ENCODE data around the gene LSM6.

The LSM6 gene

DNA sequence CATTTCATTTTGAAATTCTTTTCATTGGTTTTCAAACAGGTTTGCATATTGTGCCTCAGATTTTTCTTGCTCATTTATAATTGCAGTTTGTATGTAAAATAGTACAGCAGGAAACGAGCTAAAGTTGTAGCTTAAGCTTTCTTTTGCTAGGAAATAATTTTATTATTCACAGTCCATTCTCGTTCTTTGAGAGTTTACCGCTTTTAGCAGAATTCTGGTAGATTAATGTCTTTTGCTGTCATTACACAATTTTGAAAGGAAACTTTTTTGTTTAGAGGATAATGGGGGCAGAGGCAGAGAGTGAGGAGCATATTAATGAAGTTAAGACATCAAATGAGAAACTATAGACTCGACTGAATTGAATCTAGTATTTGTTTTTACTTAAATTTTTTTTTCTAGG, 10.5 kb downstream of the LSM6 start:
- no peak for DNase-seq (ENCODE audit: low read depth)

DNA sequence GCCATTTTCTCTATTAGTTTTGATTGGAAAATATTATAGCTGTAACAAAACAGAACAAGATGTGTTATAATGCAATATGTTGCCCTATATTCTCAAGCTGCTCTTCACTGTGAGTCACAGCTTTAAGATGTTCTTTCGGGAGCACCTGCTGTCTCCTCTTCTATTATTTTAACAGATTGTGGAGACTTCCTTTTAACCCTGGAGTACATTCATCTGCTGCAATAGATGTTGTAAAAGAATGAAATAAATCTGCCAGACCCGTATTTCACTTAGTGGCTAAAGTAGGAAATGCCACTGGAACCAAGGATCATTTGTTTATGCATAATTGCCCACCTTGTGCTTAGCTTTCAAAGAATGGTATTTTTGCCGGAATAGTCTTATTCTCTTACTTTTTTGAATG, 11.1 kb downstream of the LSM6 start:
- DNase-seq (ENCODE audit: low read depth) = no peak

DNA sequence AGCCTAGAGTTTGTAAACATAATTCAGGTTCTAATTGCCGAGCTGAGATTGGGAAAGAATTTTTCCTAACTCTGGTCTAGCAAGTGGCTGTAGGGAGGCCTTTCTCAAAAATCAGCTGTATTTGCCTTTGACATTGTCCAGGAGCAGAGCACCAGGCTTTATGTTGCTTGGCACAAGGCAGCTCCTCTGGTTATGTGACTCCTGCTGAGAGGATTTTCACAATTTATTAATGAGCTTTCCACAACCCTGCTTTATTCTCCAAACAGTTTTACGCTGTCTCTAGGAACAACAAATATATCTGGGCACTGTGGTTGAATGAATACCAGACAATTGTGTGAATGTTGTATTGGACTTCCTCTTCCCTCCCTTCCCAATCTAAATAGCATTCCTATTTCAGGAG, 14.9 kb downstream of the LSM6 start:
- DNase-seq (ENCODE audit: low read depth) = no peak

DNA sequence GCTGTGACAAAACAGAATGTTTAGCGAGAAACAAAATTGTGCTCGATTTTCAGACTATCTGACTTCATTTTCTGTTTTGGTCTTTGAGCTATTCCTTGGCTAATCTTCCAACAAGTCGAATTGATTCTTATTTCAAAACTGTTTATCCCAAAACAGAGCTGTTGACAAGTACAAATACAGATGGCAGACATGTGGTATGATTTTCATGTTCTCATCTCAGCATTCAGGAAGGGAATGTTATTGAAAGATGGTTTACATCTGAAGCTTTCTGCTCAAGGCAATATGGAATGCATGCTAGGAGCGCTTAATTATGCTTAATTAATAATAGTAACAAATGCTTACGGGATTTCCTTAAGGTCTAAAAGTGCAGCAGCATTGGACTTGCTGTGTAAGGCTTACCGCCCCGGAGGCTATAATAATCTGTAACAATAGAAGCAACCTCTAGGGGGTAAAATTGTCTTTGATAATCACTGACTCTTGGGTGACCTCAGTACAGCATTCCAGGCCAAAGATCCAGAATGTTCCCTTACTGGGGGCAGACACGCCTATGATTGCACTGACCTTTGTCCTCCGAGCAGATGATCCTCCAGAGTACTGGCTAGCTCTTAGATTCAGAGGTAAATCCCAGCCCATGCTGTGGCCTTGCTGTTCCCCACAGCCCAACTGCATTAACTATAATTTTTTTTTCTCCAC, 16.4 kb downstream of the LSM6 start:
- DNase-seq (ENCODE audit: low read depth) = no peak

DNA sequence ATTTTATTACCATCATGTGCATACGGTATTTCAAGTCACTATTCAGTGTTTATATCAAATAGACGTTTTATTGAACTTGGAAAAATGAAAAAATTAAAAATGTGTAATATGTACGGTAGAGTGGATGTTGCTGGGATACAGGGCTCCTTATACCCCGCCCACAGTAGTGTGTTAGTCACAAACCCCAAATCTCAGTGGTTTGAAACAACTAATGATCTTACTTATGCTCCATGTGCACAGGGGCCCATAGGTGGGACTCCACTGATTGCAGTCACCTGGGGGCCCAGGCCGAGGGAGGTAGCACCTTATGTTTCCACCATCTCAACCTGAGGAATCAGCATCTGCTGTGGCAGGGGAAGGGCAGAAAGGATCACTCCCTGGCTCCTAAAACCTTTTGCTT, 18.1 kb downstream of the LSM6 start:
- DNase-seq (ENCODE audit: low read depth) = no peak

DNA sequence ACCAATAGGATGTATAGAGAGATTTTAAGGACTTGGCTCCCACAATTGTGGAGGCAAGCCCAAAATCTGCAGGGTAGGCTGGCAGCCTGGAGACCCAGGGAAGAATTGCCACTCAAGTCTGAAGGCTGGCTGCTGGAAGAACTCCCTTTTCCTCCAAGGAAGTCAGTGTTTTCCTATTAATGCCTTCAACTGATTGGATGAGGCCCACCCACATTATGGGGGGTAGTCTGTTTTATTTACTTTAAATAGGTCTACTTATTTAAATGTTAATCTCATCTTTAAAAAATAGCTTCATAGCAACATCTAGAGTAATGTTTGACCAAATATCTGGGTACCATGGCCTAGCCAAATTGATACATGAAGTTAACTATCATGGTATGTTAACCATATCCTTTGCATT, 18.7 kb downstream of the LSM6 start:
- DNase-seq (ENCODE audit: low read depth) = no peak

DNA sequence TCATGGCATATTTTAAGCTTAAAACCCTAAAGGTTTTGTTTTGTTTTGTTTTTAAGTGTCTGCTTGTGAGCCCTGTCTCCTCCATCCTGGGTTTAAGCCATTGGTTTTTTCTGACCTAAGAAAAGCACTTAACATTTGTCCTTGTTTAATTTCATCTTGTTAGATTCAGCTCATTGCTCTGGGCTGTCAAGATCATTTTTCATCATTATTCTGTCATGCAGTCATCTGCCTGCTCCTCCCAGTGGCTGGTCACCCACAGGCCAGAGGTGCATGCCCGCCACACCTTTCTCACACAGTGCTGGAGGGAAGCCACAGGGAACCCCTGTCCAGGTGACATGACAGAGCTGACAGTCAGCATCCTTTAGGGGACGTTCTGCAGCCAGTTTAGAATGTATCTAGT, 27.1 kb downstream of the LSM6 start:
- no peak for DNase-seq (ENCODE audit: low read depth)

DNA sequence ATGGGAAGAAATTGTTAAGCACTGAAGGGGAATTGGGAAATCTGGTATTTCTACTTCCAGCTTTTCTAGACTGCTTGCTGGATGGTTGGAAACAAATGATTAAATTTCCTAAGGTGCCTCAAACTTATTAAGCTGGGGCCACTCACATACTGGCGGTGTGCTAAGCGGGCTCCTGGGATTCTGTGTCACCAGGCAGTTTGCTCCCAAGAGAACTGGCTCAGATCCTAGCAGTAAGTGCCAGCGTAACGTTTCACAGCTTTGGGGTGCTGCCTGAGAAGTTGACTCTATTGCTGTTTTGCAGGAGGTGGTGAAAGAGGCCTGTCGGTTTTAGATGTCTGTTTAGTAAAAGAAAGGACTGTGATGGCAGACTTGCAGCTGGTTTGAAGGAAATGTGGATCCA, 31.9 kb downstream of the LSM6 start:
- no peak for DNase-seq (ENCODE audit: low read depth)

DNA sequence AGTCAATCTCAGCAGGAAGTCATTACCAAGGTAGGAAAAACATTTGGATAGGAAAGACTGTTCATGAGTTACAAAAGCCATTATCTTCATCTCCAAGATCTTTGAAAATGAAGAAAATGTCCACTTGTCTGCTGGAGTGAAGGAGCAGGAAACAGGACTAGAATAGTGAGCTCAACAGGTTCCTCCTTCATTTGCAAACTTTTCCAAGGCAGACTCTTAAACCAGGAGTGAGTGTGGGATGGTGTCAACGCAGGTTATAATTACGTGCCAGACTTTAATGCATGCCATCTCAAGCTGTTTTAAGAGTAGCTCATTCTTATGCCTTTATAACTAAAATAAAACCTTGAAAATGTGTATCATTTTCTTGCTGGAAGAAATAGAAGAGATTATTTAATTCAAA, 35.4 kb downstream of the LSM6 start:
- no peak for DNase-seq (ENCODE audit: low read depth)

DNA sequence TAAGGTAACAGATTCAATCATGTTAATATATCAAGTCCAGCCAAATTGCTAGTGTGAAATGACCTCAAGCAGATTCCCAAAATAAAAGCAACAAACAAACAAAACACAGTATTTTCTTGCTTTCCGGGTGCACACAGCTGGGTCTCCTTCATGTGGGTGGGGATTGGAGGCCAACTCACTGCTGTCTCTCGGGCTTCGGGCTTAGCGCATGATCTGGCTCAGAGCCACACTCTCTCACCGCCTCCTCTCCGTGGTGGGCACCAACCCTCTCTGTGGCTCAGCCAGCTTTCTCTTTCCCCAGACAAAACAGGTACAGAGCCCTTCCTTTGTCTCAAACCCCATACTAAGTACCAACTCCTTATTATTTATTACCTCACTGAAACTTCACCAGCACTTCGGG, 35.9 kb downstream of the LSM6 start:
- DNase-seq (ENCODE audit: low read depth) = no peak

DNA sequence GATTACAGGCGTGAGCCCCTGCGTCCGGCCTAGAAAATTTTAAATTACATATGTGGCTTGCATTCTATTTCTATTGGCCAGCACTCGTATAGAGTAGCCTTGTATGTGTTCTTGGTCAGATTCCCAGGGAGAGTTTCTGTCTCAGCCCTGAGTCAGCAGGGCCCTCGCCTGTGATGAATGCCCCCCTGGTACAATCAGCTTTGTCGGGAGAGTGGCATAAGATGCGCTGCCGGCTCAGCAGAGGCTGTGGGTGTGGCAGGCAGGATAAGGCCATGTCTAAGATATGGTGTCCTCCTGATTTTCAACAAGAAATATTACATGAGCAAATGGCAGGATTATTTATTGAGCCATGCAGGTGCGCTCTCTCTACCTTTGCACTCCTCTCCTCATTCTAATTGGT, 37.3 kb downstream of the LSM6 start:
- DNase-seq (ENCODE audit: low read depth) = no peak

DNA sequence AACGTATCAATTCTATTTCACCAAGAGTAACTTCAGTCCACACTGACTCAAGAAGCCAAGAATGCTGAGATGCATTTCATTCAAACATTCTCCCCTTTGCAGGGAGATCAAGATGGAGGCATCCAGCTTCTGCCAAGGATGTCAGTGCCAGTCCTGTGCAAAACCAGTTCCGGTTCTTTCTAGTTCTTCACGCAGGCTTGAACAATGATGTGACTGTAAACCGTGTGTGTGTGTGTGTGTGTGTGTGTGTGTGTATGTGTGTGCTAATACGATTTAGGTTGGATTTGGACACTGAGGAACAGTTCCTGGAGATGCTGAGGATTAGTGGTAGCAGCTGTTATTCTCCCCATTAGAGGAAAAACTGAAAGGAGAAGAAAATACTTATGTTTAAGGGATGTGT, 38.7 kb downstream of the LSM6 start, which contains the start of gene REELD1:
REELD1 (plus strand) TSS at position 301 of the 400 bp plus-strand sequence. CDS start 2,415 bp downstream, outside the sequence.
- no peak for DNase-seq (ENCODE audit: low read depth)

DNA sequence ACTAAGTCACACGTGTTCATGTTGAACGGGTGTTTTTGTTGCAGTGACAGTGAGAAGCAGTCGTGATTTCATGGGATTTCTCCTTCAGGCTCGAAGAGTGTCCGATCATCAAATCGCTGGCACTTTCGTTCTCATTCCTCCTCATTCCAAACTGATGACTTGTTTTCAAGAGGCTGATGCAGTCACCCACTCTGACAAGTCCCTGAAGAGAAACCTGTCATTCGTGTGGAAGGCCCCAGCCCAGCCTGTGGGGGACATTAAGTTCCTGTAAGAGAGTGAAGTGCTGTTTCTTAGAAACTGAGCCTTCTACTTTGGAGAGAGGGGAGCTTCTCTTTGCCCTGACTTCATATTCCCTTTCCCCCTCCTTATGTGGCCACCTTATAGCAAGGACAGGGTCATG, 46.8 kb downstream of the LSM6 start:
- DNase-seq (ENCODE audit: low read depth) = no peak

DNA sequence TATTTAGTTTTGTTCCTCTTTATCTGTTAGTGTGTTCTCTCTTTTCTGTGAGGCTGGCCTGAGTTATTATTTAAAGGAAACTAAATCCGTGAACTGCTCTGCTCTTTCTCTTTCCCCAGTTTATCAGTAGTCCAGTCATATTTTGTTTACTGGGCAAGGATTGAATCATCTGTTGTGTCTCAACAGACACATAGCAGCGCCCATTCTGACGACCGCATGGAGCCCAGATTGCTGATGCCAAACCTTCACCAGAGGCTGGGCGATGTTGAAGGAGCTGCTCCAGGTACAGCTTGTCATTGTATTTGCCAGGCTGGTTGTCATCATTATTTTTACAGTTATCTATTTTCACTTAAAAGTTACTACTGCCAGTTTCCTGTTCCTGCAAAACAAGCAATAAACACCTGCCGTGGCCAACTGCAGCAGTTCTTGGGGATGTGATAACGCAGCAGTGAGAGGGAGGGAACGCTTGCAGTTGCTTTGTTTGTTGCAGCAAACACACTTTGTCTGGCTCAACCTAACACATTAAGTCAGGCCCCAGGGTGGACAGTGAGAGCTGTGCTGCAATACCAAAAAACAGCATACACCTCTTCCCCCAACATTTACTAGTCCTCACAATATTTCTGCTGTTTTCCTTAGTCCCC, 48.9 kb downstream of the LSM6 start:
- no peak for DNase-seq (ENCODE audit: low read depth)

DNA sequence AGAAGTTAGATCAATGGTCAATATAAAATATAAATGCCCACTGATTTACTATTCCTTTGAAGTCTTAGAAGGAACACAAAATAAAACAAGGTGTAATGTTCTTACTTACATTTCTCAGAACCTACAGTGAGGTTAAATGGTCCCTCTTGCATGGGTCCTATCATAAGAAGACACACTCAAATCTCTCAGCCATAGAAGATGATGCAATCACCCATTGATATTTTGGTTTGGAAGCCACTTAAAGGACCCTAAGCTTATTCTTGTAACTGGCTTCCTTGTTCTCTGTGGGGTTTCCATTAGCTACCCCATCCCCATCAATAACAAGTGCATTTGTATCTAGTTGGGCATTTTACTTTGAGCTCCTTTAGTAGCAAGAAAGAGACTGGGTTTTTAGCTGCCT, 53.9 kb downstream of the LSM6 start:
- no peak for DNase-seq (ENCODE audit: low read depth)

DNA sequence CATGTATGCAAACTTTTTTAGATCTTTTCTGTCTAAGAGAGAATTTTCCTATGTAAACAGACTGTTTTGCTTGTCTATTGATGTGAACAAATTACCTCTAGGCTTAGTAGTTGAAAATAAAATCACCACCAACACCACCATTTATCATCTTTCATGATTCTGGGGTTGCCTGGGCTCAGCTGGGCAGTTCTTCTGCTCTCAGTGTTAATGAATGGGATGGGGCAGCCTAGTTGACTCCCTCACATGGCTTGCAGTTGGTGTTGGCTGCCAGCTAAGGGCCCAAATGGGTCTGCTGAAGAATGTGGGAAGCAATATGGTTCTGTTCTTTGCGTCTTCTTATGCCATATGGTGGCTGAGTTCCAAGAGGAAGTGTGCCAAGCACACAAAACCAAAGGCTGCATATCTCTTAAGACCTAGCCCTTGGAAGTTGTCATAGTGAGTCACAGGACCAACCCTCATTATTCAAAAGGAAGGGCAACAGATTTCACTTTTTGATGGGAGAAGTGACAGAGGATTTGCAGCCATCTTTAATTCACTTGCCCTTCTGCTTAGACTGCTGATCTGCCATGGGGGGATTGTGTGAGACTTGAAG, 56.7 kb downstream of the LSM6 start:
- no peak for DNase-seq (ENCODE audit: low read depth)

DNA sequence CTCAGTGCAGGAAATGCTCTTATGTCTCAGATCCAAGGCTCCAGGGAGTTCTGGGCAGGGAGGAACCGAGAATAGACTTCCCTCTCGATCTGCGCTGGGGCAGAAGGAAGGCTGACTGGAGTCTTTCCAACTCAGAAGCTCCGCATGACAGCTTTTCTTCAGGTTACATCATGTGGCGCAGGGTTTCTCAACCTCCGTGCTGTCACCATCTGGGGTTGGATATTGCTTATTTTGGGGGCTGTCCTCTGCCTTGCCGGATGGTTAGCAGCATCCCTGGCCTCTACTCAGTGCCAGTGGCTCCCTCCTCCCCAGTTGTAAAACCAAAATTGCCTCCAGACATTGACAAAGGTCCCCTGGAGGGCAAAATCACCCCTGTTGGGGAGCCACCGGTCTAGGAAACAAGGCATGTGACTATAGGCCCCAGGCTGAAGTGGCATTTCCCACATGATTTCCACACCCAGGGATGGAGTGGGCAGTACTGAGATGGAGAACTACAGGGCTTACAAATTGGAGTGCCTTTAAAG, 60.2 kb downstream of the LSM6 start:
- DNase-seq (ENCODE audit: low read depth) = no peak

DNA sequence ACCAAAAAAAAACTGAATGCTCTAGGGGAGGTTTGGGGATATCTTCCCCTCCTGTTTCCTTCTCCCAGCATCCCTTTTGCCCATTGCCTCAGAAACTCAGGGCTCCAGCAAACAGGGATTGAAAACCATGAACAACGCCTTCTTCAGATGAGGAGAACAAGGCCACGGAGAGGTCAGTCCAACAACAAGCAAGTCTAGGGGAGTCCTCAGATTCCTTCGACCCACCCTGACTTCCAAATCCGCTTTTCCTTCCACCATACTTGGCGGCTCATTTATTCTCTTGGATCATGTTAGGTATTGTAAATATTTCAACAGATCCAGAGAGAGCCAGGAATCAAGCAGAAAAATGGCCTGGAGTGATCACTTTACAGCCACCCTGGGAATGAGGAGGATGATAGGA, 60.7 kb downstream of the LSM6 start:
- DNase-seq (ENCODE audit: low read depth) = no peak

DNA sequence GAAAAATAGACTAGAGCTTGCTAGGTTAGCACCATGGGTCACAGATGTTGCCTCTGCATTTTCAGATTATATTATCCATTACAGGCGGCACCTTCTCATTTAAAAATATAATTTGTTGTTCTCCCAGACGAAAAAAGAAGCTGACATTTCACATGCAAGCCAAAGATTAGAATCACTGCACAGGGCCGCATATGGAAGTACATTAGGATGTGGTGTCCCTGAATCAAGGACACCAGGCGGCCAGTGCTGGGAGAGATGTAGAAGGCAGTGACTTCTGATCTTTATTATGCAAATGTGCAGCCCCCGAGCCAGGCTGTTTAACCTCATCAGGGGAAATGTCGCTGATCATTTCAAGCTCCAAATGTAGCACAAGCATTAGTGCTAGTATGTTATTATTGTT, 61.6 kb downstream of the LSM6 start:
- DNase-seq (ENCODE audit: low read depth) = no peak

DNA sequence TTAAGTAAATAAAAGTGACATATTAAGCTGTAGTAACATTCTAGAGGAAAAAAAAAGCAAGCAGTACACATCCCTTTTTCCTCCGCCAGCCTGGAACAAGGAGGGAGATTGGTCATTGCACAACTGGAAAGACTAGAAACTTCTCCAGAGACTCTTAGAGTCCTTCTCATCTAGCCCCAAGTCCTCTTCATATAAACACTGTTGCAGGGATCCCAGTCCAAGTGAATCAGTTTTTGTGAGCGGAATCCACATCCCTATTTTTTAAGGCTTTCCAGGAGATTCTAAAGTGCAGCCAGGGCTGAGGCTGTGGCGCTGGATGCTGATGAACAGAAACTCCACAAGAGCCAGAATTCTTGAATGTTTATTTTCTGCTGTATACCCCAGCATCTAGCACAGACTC, 62.6 kb downstream of the LSM6 start:
- DNase-seq (ENCODE audit: low read depth) = no peak
